GM19372 (cell line): ENCODE data around the gene WNT7A.
"Not testable (repeated sequence)": the region's sequence is repeated elsewhere in the genome, so short reads cannot be mapped to it uniquely, and the experiment has no call there.

ENCODE experiments used
- ATAC-seq: cut with Tn5 transposase; IDR thresholded peaks from one replicate; pipeline ENCODE4 v1.9.1; 2021; ENCODE audit warnings: mild to moderate bottlenecking, low read depth, moderate library complexity; ENCODE audit not compliant: unreplicated experiment

Gene WNT7A

GRCh38 chr3:13879946-13880810 lies at the start of gene WNT7A:
WNT7A (minus strand) TSS chr3:13880071; CDS start chr3:13879816, 255 bp downstream.
- ATAC-seq = no peak

GRCh38 chr3:13928741-13929140 lies 48.9 kb upstream of the WNT7A start:
- not testable (repeated sequence) for ATAC-seq

- ATAC-seq = no peak
These were observed 47.4 kb upstream of the WNT7A start for GRCh38 chr3:13927295-13927694.

- no peak for ATAC-seq
These were observed 36.5 kb upstream of the WNT7A start for GRCh38 chr3:13916375-13916774.

GRCh38 chr3:13902648-13903238 lies 22.9 kb upstream of the WNT7A start:
- no peak for ATAC-seq

GRCh38 chr3:13901935-13902584 lies 22.2 kb upstream of the WNT7A start:
- no peak for ATAC-seq

- no peak for ATAC-seq
These were observed 18.5 kb upstream of the WNT7A start for GRCh38 chr3:13898346-13898745.

GRCh38 chr3:13896473-13897154 lies 16.7 kb upstream of the WNT7A start:
- ATAC-seq = no peak

- ATAC-seq = peak; percentile 98
These were observed 15.6 kb upstream of the WNT7A start for GRCh38 chr3:13895155-13896105.

GRCh38 chr3:13894807-13895154 lies 14.9 kb upstream of the WNT7A start:
- ATAC-seq = no peak

GRCh38 chr3:13894096-13894806 lies 14.4 kb upstream of the WNT7A start:
- no peak for ATAC-seq

GRCh38 chr3:13892304-13892703 lies 12.4 kb upstream of the WNT7A start:
- no peak for ATAC-seq

GRCh38 chr3:13891492-13892073 lies 11.7 kb upstream of the WNT7A start:
- no peak for ATAC-seq

GRCh38 chr3:13891017-13891392 lies 11.1 kb upstream of the WNT7A start:
- no peak for ATAC-seq

GRCh38 chr3:13890377-13891016 lies 10.6 kb upstream of the WNT7A start:
- ATAC-seq = no peak

GRCh38 chr3:13888576-13888975 lies 8.7 kb upstream of the WNT7A start:
- no peak for ATAC-seq

- ATAC-seq = no peak
These were observed 7.8 kb upstream of the WNT7A start for GRCh38 chr3:13887495-13888300.
